Right lobe of liver (tissue), 6 donors: Measurements from ENCODE around the gene PTH1R. TPM values are rescaled to one million over a fixed set of nuclear protein-coding genes. Genes with fewer than 3 reads are reported as not detected.

ENCODE experiments used
- ATAC-seq, 4 donors: fragments of 200-7000 bp; cut with Tn5 transposase; one replicate each; pipeline ENCODE4 v1.9.1; 2020; ENCODE audit warnings: mild to moderate bottlenecking in 4 of 4, moderate library complexity in 4 of 4
- DNase-seq, 3 donors: peaks; one replicate each; pipeline ENCODE4 v3.0.0-alpha.2; 2020
- H3K27ac ChIP-seq, 3 donors: fragments of 200-600 bp; one replicate each; pipeline ENCODE4 v1.8.0; 2022
- H3K27me3 ChIP-seq, 2 donors: fragments of 200-600 bp; one replicate each; pipeline ENCODE4 v1.8.0; 2022
- H3K36me3 ChIP-seq, 4 donors: fragments of 200-600 bp; sonication (generic) in 1 of 4; one replicate each; pipeline versions ENCODE4 v1.5.1 to v1.8.0; 2017 to 2022; ENCODE audit warnings: control low read depth in 1 of 4
- H3K4me1 ChIP-seq, 4 donors: fragments of 200-600 bp; sonication (generic) in 1 of 4; one replicate each; pipeline versions ENCODE4 v1.5.1 to v1.8.0; 2017 to 2022; ENCODE audit warnings: control low read depth in 1 of 4
- H3K4me3 ChIP-seq, 3 donors: fragments of 200-600 bp; one replicate each; pipeline ENCODE4 v1.8.0; 2022
- H3K9me3 ChIP-seq, 4 donors: fragments of 200-600 bp; sonication (generic) in 1 of 4; one replicate each; pipeline versions ENCODE4 v1.5.1 to v1.8.0; 2017 to 2022; ENCODE audit warnings: control low read depth in 1 of 4
- CTCF ChIP-seq, 4 donors: fragments of 200-600 bp in 3 of 4; fragments of 450-650 bp in 1 of 4; IDR thresholded peaks; one replicate each; pipeline versions ENCODE4 v1.5.1 to v1.8.0; 2016 to 2022; ENCODE audit warnings: antibody characterized with exemption in 4 of 4, mild to moderate bottlenecking in 2 of 4
- POLR2A ChIP-seq: fragments of 450-650 bp; IDR thresholded peaks from one replicate; pipeline ENCODE4 v1.6.1; 2017; ENCODE audit warnings: antibody characterized with exemption, mild to moderate bottlenecking
- WGBS: methylation state at CpG from one replicate; pipeline ENCODE4 v1.1.6; 2018; ENCODE audit warnings: low coverage, low lambda C conversion rate; ENCODE audit not compliant: insufficient coverage; ENCODE audit errors: missing lambda C conversion rate; 5-methylcytosine and 5-hydroxymethylcytosine counted together
- intact Hi-C, 2 donors: fragments of 100-400 bp; cut with DNase I; formaldehyde crosslinking; loops; one replicate each; pipeline versions ENCODE4 v1.11.2 to v1.14.1; 2022
- total RNA-seq, 6 experiments: library from RNA; depleted of rRNA in 2 of 6; stranded (reverse); fragments of >200 nt in 2 of 6; fragmentation: NEBNext Ultra II Directional in 3 of 6; extraction: Animal tissue kit (Norgen Biotek cat#: 25700) in 3 of 6; gene quantifications; one replicate each; pipeline versions ENCODE4 v1.1.0 to v1.2.4, GENCODE V29; 2016 to 2023
- donor health status: DM: no; HTN: yes; CAD: no.
- donor health status: DM: no; HTN: no; CAD: no.
- donor health status: DM: no; HTN: no; CAD: no.
- donor health status: DM: no; HTN: yes; CAD: no.
- donor health status: DM: no; HTN: yes; CAD: no.

The PTH1R gene
- total RNA-seq, 6 experiments from 2014 or later: 6.1 to 32.5 (median 16.0) TPM

- DNase-seq: no peak
- no peak overlapping the region for H3K27ac ChIP-seq
Observed at GRCh38 chr3:46884929-46885328, 7.4 kb downstream of the PTH1R start.

GRCh38 chr3:46885612-46886011 is 8.1 kb downstream of the PTH1R start:
- no peak overlapping the region for H3K4me3 ChIP-seq
- H3K27ac ChIP-seq: no peak overlapping the region
- peaks cover 0 to 16% (median 0%) of the 10 kb centered on the region in 4 donors for H3K4me1 ChIP-seq
- intact Hi-C loops: no loop called here
- no peaks in the 10 kb centered on the region for H3K9me3 ChIP-seq
- ATAC-seq (no peak), DNase-seq (no peak)
- no peaks in the 10 kb centered on the region for H3K27me3 ChIP-seq
- TF ChIP-seq POLR2A (no peak), CTCF (IDR thresholded peaks at IDR 0.05) (no peak)
- WGBS: no CpG with 5 or more reads among the region's 3 CpGs
- no peaks in the 10 kb centered on the region for H3K36me3 ChIP-seq

More at GRCh38 chr3:46884929-46885328, 7.4 kb downstream of the PTH1R start:
- no peak for TF ChIP-seq CTCF (IDR thresholded peaks at IDR 0.05)
- no peak for TF ChIP-seq POLR2A
- Histone ChIP-seq H3K27me3 (no peaks in the 10 kb centered on the region), H3K9me3 (no peaks in the 10 kb centered on the region), H3K4me3 (peak overlapping the region in 1 of 3 donors; percentile 40), H3K4me1 (peaks cover 0 to 16% (median 0%) of the 10 kb centered on the region in 4 donors), H3K36me3 (no peaks in the 10 kb centered on the region)
- intact Hi-C loops: no loop called here
- no peak for ATAC-seq
- 53% methylated on average over 4 of the region's 7 CpGs for WGBS

GRCh38 chr3:46887980-46888494 is 10.5 kb downstream of the PTH1R start:
- Histone ChIP-seq H3K4me3 (no peak overlapping the region), H3K4me1 (peaks cover 0 to 6% (median 2%) of the 10 kb centered on the region in 4 donors), H3K27ac (no peak overlapping the region), H3K36me3 (no peaks in the 10 kb centered on the region), H3K27me3 (no peaks in the 10 kb centered on the region), H3K9me3 (no peaks in the 10 kb centered on the region)
- DNase-seq: no peak
- ATAC-seq: no peak
- intact Hi-C loops: no loop called here
- no peak for TF ChIP-seq POLR2A
- TF ChIP-seq CTCF (IDR thresholded peaks at IDR 0.05): no peak
- WGBS: 59% methylated on average over 7 of the region's 7 CpGs

GRCh38 chr3:46888705-46889104 is 11.2 kb downstream of the PTH1R start:
- 79% methylated on average over 5 of the region's 13 CpGs for WGBS
- no peaks in the 10 kb centered on the region for H3K36me3 ChIP-seq
- DNase-seq (no peak), ATAC-seq (no peak)
- H3K27me3 ChIP-seq: no peaks in the 10 kb centered on the region
- H3K27ac ChIP-seq: no peak overlapping the region
- TF ChIP-seq POLR2A (no peak), CTCF (IDR thresholded peaks at IDR 0.05) (no peak)
- peaks cover 0 to 6% (median 2%) of the 10 kb centered on the region in 4 donors for H3K4me1 ChIP-seq
- intact Hi-C loops: no loop called here
- no peak overlapping the region for H3K4me3 ChIP-seq
- H3K9me3 ChIP-seq: no peaks in the 10 kb centered on the region
